Activated CD8-positive, alpha-beta memory T cell treated with anti-CD3 and anti-CD28 coated beads for 48 hours (primary cell): Measurements from ENCODE around the gene LMOD2.
"Not testable (repeated sequence)": the region's sequence is repeated elsewhere in the genome, so short reads cannot be mapped to it uniquely, and the experiment has no call there.

ENCODE experiments used
- DNase-seq, 3 experiments: peaks; one replicate each; pipeline ENCODE4 v3.0.0-alpha.2; 2020; ENCODE audit warnings: low read depth in 2 of 3, low spot score in 2 of 3

LMOD2 gene, protein sequence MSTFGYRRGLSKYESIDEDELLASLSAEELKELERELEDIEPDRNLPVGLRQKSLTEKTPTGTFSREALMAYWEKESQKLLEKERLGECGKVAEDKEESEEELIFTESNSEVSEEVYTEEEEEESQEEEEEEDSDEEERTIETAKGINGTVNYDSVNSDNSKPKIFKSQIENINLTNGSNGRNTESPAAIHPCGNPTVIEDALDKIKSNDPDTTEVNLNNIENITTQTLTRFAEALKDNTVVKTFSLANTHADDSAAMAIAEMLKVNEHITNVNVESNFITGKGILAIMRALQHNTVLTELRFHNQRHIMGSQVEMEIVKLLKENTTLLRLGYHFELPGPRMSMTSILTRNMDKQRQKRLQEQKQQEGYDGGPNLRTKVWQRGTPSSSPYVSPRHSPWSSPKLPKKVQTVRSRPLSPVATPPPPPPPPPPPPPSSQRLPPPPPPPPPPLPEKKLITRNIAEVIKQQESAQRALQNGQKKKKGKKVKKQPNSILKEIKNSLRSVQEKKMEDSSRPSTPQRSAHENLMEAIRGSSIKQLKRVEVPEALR

DNA sequence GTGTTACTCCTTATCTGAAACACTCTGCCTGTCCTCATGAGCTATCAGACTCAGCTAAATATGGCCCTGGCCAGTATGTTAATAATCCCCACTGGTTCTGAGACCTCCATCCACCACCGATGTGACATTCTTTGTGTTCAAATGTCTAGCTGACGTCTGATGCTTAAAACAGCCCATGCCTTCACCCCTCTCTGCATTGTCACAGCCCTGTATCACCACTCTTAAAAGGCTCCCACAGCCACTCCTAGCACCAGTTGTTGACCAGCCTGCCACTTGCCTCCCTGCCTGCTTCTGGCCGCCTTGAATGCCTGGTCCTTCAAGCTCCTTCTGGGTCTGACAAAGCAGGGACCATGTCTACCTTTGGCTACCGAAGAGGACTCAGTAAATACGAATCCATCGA, at the start of gene LMOD2:
LMOD2 (plus strand) TSS at position 253 of the 400 bp plus-strand sequence; CDS start at position 351, 98 bp downstream.
- DNase-seq: no peak

GRCh38 chr7:123607423-123607975, 48.2 kb upstream of the LMOD2 start:
- DNase-seq: no peak

GRCh38 chr7:123608991-123609882, 46.4 kb upstream of the LMOD2 start:
- no peak for DNase-seq

DNA sequence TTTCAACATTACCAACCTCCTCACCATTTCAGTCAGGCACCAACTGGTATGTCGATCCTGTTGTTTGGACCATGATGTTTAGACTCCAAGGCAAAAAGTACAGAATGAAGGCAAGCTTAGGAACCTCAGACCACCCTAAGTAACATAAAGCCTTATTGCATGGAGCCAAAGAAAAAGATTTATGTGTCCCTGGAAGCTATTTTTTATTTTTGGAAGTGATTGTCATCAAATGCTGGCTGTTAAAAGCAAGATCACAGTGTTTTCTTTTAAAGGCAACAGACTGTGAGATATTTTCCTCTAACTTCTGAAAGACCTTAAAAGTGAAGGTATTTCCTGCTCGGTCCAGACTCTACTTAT, 45.8 kb upstream of the LMOD2 start:
- DNase-seq: no peak

GRCh38 chr7:123612024-123612423, 43.6 kb upstream of the LMOD2 start:
- no peak for DNase-seq

DNA sequence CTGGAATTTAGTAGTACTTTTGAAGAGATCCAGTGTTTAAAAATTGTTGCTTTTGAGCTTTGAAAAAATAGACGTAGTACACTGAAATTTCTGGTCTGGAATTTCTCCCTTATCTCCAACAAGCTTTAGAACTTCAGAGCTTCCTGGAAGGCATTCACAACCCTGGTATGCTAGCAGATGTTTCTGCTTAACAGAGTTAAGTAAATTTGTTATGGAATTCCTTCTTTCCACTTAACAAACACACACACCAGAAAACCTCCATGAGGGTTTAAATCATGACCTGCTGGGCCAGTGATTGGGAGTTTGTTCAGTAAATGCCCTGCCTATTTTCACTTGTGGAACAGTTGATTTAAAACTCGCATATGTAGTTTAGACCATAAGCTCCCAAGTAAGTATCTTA, 40.3 kb upstream of the LMOD2 start:
- no peak for DNase-seq

DNA sequence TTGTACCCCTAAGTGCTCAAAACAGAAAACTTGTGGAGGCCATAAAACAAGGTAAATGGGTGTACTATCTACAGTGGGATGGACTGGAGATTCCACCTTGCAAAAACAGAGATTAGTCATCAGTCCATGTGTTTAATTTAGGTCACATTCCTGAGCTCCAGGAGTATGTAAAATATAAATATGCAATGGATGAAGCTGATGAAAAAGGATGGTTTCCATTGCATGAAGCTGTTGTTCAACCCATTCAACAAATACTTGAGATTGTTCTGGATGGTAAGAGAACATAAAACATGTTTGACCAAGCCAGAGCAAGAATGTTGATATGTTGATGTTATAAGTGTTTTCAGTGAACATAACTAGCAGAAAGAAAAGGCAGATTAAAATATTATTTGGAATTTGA, 39.4 kb upstream of the LMOD2 start:
- DNase-seq: no peak

DNA sequence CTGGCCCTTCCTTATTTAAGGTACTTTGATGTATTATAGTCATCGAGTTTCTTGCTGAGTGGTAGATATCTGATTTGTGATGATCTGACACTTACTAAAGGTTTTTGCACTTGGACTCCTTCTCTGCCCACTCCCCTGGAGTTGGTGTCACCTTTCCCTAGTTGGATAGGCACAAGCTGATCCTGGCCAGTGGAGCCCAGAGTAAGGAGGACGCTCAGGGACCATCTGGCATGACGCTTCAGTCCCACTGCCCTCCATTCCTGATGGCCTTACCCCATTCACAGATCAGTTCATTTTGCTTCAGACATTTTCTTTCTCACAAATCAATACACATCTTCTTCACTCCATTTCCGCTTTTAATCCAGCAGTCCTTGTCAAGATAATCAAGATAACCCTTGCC, 34.0 kb upstream of the LMOD2 start:
- no peak for DNase-seq

GRCh38 chr7:123622660-123623386, 32.8 kb upstream of the LMOD2 start:
- DNase-seq: no peak

DNA sequence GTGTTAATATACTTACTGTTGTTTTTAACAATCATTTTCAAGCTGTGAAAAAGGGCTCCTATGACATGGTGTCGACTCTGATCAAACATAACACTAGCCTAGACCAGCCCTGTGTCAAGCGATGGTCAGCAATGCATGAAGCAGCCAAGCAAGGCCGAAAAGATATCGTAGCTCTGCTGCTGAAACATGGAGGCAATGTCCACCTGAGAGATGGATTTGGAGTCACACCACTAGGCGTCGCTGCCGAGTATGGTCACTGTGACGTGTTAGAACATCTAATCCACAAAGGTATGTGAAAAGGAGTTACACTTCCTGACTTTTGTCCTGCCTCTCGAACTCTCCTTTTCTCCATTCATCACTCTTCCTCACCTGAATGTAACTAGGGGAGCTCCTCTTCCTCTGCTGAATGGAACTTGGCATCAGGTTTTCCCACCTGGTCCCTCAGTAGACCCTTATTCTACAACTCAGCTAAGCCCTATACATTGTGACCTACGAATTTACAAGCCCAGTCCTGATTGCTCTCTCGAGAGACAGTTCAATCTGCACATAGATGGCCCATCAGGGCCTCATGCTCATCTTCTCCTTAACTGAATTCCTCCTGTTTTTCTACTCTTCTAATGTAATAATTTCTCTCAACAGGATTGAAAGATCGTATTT, 31.0 kb upstream of the LMOD2 start:
- DNase-seq: peak; percentile 11 to 51 (median 48)

GRCh38 chr7:123625254-123625653, 30.4 kb upstream of the LMOD2 start:
- DNase-seq: no peak

GRCh38 chr7:123627851-123628250, 27.8 kb upstream of the LMOD2 start:
- DNase-seq: no peak

GRCh38 chr7:123628829-123629228, 26.8 kb upstream of the LMOD2 start:
- no peak for DNase-seq

DNA sequence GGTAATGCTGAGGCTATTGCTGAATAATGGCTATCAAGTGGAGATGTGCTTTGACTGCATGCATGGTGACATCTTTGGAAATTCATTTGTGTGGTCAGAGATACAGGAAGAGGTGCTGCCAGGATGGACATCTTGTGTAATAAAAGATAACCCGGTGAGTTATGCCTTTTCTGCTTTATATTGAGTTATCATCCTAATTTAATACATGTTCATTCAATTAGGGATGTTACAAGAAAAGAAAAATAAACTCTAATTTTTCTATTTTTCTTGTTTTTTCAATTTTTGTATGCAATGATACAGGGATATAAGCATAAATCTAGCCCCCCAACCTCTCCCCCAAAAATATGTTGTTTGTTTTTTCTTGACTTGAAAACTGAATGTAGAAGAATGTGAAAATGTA, 26.4 kb upstream of the LMOD2 start:
- DNase-seq: no peak

DNA sequence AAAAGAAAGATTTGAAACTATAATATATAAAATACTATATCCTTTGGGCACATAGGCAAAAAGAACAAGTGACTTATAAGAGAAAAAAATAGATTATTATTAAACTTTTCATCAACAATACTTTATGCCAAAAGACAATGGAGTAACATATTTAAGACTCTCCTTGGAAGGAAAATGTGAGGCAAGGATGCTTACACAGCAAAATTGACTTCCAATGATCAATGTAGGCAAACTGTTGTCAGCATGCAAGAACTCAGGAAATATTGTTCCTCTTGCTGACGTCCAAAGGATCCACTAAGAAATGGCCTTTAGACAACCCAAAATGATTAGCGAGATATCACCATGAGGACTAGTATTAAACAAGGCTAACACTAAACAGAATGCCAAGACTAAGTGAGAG, 22.9 kb upstream of the LMOD2 start:
- no peak for DNase-seq

GRCh38 chr7:123633553-123633952, 22.1 kb upstream of the LMOD2 start:
- DNase-seq: no peak

GRCh38 chr7:123634011-123634573, 21.6 kb upstream of the LMOD2 start:
- DNase-seq: not testable (repeated sequence)

DNA sequence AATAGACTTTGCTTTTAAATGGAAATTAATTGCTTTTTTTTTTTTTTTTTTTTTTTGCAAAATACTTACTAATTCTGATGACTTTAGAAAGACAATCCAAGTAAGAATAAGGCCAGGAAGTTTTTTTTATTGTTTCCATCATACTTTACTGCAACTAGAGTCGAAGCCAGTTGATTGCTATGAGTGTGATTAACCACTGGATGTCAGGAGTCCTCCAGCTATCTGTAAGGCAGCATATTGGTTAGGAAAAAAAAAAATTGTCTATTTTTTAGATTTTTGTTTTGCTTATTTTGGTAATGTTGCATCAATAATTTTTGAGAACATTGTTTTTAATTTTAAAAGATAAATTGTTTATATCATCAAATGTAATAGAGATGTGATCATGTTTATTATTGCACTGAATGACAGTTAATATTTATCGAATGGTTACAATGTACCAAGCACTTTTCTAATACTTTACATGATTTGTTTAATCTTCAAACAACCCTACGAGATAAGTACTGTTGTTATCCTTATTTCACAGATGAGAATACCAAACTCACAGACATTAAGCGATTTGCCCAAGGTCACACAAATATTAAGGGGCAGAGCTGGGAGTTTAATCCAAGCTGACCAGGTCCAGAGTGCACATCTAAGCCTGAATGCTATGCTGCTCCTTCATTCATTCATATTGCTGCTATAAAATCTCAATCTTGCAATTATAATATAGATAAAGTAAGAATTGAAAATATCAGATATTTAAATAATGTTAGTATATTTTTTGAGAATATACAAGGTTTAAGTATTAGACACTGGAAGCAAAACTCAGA, 19.9 kb upstream of the LMOD2 start:
- DNase-seq: no peak

- no peak for DNase-seq
Observed at GRCh38 chr7:123637203-123637602, 18.5 kb upstream of the LMOD2 start.
